Pons (tissue), 1 donor: Measurements from ENCODE around the gene ZBTB24.

Source experiments
- DNase-seq: peaks from one replicate; pipeline ENCODE4 v3.0.0-alpha.2; 2016; ENCODE audit warnings: low spot score

Gene ZBTB24

DNA sequence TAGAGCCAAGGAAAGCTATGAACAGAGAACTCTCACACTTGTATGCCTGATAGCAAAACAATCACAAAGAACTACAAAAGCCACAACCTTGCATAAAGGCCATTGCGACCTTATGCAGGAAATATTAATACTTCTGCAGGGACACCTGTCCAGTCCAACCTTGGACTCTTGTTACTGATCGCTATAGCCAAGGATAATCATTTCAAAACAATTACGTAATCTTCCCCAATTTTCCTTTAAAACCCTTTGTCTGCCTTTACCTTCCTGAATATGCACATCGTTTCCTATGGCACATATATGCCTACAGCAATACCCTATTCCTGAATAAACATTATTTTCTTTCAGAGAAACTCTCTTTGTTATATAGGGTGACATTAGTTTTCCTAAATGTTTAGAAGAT is 65.4 kb downstream of the ZBTB24 start:
- no peak for DNase-seq
